GM21717 (cell line): ENCODE measurements around the gene KSR2.
"Not testable (repeated sequence)": the region's sequence is repeated elsewhere in the genome, so short reads cannot be mapped to it uniquely, and the experiment has no call there.

Experiments used
- ATAC-seq: cut with Tn5 transposase; IDR thresholded peaks from one replicate; pipeline ENCODE4 v1.9.1; 2021; ENCODE audit warnings: mild to moderate bottlenecking, moderate library complexity; ENCODE audit not compliant: unreplicated experiment

The KSR2 gene

GRCh38 chr12:117829108-117829507 is 139.7 kb downstream of the KSR2 start:
- ATAC-seq = no peak

GRCh38 chr12:117827660-117828059 is 141.1 kb downstream of the KSR2 start:
- no peak for ATAC-seq

- ATAC-seq = no peak
These were observed 143.0 kb downstream of the KSR2 start for GRCh38 chr12:117825827-117826226.

GRCh38 chr12:117821480-117822175 is 147.2 kb downstream of the KSR2 start:
- ATAC-seq = no peak

GRCh38 chr12:117820216-117820907 is 148.4 kb downstream of the KSR2 start:
- no peak for ATAC-seq

- ATAC-seq = no peak
These were observed 149.6 kb downstream of the KSR2 start for GRCh38 chr12:117819160-117819559.

- ATAC-seq = no peak
These were observed 150.4 kb downstream of the KSR2 start for GRCh38 chr12:117818400-117818799.

- no peak for ATAC-seq
These were observed 159.3 kb downstream of the KSR2 start for GRCh38 chr12:117809509-117809908.

- ATAC-seq = no peak
These were observed 160.8 kb downstream of the KSR2 start for GRCh38 chr12:117807946-117808345.

GRCh38 chr12:117807355-117807754 is 161.4 kb downstream of the KSR2 start:
- ATAC-seq = no peak

GRCh38 chr12:117805865-117806264 is 162.9 kb downstream of the KSR2 start:
- ATAC-seq = no peak

- no peak for ATAC-seq
These were observed 165.8 kb downstream of the KSR2 start for GRCh38 chr12:117803001-117803400.

GRCh38 chr12:117800711-117801110 is 168.1 kb downstream of the KSR2 start:
- not testable (repeated sequence) for ATAC-seq

GRCh38 chr12:117797202-117797601 is 171.6 kb downstream of the KSR2 start:
- no peak for ATAC-seq

- ATAC-seq = no peak
These were observed 175.8 kb downstream of the KSR2 start for GRCh38 chr12:117792877-117793424.

- ATAC-seq = no peak
These were observed 176.3 kb downstream of the KSR2 start for GRCh38 chr12:117792471-117792870.

GRCh38 chr12:117790948-117791347 is 177.8 kb downstream of the KSR2 start:
- ATAC-seq = no peak

- ATAC-seq = no peak
These were observed 178.6 kb downstream of the KSR2 start for GRCh38 chr12:117790198-117790597.

- no peak for ATAC-seq
These were observed 179.4 kb downstream of the KSR2 start for GRCh38 chr12:117789195-117789912.

GRCh38 chr12:117778656-117779055 is 190.1 kb downstream of the KSR2 start:
- ATAC-seq = no peak

GRCh38 chr12:117774941-117775775 is 193.6 kb downstream of the KSR2 start:
- ATAC-seq = no peak
